Hepatocyte (in vitro differentiated cells): ENCODE data around the gene DHX58.

ENCODE experiments used
- CTCF ChIP-seq: fragments of 200-600 bp; sonication (generic); IDR thresholded peaks from 2 replicates; pipeline ENCODE4 v1.5.1; 2016; ENCODE audit warnings: antibody characterized with exemption, mild to moderate bottlenecking; ENCODE audit not compliant: poor library complexity
- EZH2 ChIP-seq: fragments of 200-600 bp; sonication (generic); IDR thresholded peaks from 2 replicates; pipeline ENCODE4 v1.6.1; 2016; ENCODE audit warnings: antibody characterized with exemption, mild to moderate bottlenecking, borderline replicate concordance
- EZH2phosphoT487 ChIP-seq: fragments of 200-600 bp; sonication (generic); IDR thresholded peaks from one replicate; pipeline ENCODE4 v1.6.1; 2018; ENCODE audit warnings: antibody characterized with exemption, mild to moderate bottlenecking, low read depth, moderate library complexity; ENCODE audit not compliant: unreplicated experiment, severe bottlenecking

- TF ChIP-seq CTCF: no peak
- TF ChIP-seq EZH2: no peak
- no peak for TF ChIP-seq EZH2phosphoT487
Measured at GRCh38 chr17:42135151-42135550, 22.6 kb upstream of the DHX58 start.
